Measurements from ENCODE around the gene ARG1.

- no peak for TF ChIP-seq CTCF (IDR thresholded peaks at IDR 0.05)
- TF ChIP-seq EP300 (IDR thresholded peaks at IDR 0.05): no peak
- no peak for TF ChIP-seq POLR2A (IDR thresholded peaks at IDR 0.05)
These were observed 13.5 kb downstream of the ARG1 start for GRCh38 chr6:131586543-131586942.
